NCI-H128 (cell line): Measurements from ENCODE around the gene CSAG3.

Source experiments
- DNase-seq: peaks from one replicate; lab custom pipeline; 2025; ENCODE audit not compliant: unreplicated experiment; lab: John Stamatoyannopoulos, UW

The CSAG3 gene

DNA sequence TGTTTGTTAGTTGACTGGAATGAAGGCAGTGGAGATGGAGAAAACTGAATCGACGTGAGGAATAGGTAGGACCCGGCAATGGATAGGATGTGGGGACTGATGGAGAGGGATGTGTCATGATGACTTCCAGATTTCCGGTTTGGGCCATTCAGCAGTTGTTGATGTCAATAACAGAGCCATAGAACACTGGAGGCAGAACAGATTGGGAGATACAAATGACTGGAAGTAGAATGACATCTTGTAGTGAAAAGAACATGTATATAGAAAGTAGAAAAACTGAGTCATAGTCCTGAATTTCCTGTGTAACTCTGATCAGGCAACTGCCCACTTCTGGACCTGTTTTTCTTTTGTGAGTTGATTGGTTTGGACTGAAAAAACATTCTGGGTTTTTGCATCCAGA lies 47.0 kb downstream of the CSAG3 start:
- DNase-seq: no peak
